HG03442 (cell line): Measurements from ENCODE around the gene WDR20.

Experiments used
- ATAC-seq: cut with Tn5 transposase; IDR thresholded peaks from one replicate; pipeline ENCODE4 v1.9.1; 2021; ENCODE audit warnings: mild to moderate bottlenecking, moderate library complexity; ENCODE audit not compliant: unreplicated experiment

Gene WDR20

GRCh38 chr14:102195446-102195845, 55.7 kb downstream of the WDR20 start:
- no peak for ATAC-seq

- no peak for ATAC-seq
These were observed 56.6 kb downstream of the WDR20 start for GRCh38 chr14:102196039-102196901.

GRCh38 chr14:102196902-102197230, 57.2 kb downstream of the WDR20 start:
- no peak for ATAC-seq

DNA sequence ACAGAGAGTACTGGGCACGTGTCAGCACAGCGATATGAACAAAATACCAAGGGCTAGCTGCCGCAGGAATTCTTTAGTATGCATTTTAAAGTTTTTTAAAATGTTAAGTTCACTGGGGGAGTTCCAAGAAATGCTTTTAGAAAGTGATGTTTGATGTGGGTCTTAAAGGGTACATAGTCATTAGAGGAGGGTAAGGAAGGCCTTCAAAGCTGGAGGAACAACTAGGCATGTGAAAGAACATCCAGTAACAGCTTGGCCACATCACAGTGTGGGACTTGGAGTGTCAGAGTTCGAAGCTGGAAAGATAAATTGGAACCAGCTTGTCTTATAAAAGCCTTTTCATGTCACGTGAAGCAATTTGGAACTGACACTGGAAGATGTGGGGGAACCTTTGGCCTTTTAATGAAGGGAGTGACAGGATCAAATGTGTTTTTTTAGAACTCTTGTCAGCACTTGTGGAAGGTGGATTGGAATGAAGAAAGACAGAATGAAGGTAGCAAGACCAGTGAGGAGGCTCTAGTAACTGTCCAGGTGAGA, 57.7 kb downstream of the WDR20 start:
- ATAC-seq, result no peak

DNA sequence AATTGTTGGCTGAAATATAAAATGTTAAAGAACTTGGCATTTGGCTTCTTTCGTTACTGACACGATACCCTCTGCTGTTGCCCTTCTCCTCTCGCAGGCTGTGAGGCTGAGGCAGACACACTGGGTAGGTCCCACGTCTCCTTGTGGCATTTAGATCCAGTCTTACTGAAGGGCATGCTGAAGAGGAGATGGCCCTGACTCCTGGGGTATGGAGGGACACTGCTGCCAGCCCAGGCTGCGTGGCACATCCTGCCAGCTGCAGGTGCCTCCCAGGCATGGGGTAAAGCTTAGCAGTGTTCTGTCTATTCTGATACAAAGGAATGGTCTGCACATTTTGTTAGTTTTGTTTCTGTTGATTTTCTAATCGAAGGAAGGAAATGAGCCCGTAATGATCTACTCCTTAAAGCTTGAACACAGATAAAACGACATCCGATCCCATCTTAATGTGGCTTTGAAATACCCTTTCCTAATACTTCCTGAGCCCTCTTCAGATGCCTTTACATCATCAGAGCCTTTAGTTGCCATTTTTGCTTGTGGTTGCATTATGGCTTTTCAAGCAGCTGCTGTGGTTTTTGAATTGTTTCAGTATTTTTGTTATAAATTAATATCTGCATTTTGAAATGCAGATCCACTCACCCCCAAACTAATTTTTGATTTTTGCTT, 61.1 kb downstream of the WDR20 start:
- ATAC-seq, result no peak

GRCh38 chr14:102201353-102201738, 61.6 kb downstream of the WDR20 start:
- no peak for ATAC-seq

- ATAC-seq, result no peak
These were observed 62.1 kb downstream of the WDR20 start for GRCh38 chr14:102201776-102202175.

GRCh38 chr14:102202944-102203343, 63.2 kb downstream of the WDR20 start:
- ATAC-seq, result no peak

GRCh38 chr14:102203382-102203781, 63.7 kb downstream of the WDR20 start:
- no peak for ATAC-seq

- no peak for ATAC-seq
These were observed 65.9 kb downstream of the WDR20 start for GRCh38 chr14:102205560-102205959.

DNA sequence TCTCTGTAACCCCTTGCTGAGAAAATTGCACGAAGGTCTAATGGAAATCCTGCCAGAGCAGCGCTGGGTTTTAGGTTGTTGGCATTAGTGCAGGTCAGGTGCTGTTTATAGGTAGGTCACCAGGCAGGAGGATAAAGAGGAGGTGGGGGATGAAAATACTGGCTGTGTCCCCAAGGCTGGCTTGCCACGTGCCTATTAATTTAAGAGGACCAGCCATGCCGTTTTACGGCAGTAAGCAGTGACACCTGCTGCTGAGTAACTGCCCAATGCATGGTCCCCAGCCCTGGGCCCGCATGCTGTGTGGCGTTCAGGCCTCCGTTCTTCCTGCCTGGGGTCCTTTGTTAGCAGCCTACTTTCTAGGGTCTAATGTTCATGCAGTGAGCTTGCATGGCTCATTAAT, 67.2 kb downstream of the WDR20 start:
- ATAC-seq, result no peak

DNA sequence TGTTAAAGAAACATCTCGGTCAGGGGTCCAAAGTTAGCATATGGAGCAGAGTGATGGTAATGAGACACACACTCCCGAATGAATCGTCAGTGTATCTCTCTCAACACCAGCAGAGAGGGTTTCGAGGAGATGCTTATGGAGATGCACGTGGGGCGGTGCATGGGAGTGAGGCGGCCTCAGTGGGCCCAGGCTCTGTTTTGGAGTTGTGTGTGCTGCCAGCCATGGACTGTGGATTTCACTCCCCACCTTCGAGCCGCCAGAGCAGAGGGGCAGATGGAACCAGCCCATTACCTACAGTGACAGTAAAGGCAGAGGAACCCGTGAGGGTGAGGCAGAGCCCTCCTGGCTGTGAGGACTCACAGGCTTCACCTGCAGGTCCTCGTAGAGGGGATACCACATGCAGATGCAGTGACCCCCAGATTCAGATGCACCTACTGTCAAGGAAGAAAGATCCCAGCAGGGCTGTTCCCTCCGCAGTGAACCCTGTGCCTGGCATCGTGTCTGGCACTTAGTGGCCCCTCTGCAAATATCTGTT, 68.2 kb downstream of the WDR20 start:
- no peak for ATAC-seq

DNA sequence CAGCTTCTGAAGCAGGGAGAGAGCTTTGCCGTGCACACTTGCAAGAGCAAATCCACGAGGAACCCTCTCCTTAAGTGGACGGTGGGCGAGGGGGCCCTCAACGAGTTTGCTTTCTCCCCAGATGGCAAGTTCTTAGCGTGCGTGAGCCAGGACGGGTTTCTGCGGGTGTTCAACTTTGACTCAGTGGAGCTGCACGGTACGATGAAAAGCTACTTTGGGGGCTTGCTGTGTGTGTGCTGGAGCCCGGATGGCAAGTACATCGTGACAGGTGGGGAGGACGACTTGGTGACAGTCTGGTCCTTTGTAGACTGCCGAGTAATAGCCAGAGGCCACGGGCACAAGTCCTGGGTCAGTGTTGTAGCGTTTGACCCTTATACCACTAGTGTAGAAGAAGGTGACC, 69.0 kb downstream of the WDR20 start:
- ATAC-seq, result no peak

DNA sequence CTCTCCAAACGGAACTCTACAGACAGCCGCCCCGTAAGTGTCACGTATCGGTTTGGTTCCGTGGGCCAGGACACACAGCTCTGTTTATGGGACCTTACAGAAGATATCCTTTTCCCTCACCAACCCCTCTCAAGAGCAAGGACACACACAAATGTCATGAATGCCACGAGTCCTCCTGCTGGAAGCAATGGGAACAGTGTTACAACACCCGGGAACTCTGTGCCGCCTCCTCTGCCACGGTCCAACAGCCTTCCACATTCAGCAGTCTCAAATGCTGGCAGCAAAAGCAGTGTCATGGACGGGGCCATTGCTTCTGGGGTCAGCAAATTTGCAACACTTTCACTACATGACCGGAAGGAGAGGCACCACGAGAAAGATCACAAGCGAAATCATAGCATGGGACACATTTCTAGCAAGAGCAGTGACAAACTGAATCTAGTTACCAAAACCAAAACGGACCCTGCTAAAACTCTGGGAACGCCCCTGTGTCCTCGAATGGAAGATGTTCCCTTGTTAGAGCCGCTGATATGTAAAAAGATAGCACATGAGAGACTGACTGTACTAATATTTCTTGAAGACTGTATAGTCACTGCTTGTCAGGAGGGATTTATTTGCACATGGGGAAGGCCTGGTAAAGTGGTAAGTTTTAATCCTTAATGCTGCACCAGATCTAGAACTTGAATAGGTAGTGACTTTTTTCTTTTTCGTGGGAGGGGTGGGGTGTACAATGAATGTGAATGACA, 69.7 kb downstream of the WDR20 start:
- ATAC-seq, result no peak

- no peak for ATAC-seq
These were observed 70.8 kb downstream of the WDR20 start for GRCh38 chr14:102210421-102211042.

DNA sequence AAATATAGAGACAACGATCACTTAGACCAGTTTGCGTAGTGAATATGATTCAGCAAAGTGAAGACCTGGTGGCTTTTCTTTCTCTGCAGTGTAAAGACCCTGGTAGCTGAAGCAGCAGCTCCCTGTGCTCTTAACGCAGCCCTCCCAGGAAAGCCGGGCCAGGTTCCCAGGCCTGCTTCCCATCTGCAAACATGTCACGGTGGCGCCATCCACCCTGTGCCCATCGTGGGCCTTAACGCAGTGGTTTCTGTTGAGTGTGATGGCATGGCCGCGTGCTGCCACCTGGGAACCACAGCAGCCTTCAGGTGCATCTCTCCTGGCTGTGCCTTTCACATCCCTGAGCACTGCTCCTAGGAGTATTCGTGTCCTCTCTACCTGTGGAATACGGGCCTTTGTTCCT, 71.5 kb downstream of the WDR20 start:
- ATAC-seq, result no peak

DNA sequence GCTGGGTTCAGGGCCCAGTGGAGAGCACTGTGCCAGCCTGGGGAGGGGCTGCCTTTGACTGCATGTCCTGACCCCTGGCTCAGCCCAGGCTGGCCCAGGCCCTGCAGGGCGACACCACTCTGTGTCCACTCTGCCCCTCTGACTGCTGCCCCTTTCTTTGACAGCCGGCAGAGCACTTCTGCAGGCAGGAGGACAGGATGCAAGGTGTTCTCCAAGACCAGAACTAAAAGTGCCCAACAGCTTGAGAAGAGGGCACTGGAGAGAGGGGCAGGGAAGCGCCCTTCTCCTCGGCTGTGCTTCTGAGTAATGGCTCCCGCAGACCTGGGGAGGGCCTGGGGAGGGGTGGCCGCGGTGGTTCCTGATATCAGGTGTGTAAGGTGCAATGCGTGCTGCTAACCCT, 72.7 kb downstream of the WDR20 start:
- no peak for ATAC-seq

DNA sequence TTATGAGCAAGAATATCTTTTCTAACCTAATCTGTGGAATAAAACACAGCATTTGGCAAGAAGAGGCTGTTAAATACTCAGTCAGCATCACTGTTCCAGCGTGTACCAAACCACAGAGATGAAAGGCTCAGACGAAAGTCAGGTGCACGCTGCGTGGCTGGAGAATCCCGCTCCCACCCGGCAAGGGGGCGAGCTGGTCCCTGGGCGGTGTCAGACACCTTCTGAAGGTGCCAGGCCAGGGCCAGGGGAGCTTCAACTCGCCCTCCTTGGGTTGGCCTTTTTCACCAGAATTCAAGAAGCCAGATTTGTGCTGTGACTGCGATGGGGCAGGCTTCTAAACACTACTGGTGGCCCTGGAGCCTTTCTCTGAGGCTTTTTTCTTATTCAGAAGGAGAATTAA, 73.1 kb downstream of the WDR20 start:
- no peak for ATAC-seq

GRCh38 chr14:102213470-102213869, 73.8 kb downstream of the WDR20 start:
- ATAC-seq, result no peak

DNA sequence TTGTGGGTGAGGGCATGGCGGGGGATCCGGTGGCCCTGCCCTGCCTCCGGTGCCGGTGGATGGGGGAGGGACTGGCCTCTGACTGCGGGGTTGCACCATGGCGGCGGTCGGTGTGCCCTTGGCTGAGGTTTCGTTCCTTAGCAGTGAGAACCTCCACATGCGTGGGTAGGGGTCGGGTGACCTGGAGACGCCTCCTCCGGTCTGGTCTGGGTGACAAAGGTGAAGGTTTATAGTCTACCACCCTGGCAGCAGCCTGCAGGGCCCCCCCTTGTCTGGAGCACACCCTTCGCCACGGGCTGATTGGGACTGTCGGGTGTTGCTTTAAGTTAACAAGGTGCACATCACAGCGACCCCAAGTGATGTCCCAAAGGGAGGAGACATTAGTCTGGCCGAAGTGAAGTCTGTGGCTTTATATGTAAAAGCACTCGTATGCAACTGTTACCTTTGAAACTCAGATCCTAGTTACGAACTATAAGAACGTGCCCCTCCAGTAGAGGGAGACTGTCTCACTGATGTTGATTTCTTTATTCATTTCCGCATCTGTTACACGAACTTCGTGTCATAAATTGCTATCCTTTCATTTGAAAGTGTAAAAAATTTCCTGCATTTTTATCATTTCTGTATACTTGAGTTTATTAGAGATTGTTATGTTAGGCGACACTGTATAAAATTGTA, 74.4 kb downstream of the WDR20 start:
- no peak for ATAC-seq
